Hepatic stellate cell (primary cell): ENCODE data around the gene MX1.
A peak's percentile ranks its signal among the peaks of the same experiment; 100 is the strongest.

Experiments used
- DNase-seq: peaks from one replicate; pipeline ENCODE4 v3.0.0; 2011; ENCODE audit warnings: low spot score

MX1 gene

DNA sequence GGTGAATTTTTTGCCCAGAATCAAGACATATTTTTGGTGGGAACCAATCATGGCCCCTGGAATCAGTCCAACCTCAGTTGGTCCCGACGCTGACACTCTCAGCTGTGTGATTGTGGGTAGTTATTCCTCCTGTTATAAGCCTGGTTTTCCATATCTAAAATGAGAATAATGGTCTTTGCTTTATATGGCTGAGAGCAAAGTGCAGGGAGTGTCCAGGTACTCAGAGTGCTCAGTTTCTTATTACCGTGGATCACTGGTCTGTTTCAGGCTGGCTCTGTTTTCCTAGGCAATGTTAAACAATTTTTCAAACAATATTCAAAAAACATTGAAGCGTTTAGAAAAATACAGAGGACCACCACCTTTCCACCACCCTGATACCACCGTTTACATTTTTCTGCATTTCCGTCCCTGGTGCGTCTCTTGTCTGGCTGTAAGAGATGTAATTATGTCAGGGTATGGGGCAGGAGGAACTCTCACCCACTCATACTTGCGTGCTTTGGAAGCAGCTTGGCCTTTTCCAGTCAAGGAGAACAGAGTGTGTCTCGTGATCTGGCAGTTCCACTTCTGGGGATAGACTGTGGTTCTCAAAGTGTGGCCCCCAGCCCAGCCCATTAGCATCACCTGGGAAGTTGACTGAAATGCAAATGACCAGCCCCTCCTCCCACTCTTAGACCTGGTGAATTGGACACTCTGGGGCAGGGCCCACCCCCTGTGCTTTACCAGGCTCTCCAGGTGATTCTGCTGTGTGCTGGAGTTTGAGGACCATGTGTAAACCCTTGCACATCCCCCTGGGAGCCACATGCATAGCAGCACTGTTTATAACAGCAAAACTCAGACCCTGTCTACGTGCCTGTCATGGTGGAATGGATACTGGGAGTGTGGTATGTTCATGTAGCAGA lies 6.8 kb downstream of the MX1 start:
- no peak for DNase-seq

DNA sequence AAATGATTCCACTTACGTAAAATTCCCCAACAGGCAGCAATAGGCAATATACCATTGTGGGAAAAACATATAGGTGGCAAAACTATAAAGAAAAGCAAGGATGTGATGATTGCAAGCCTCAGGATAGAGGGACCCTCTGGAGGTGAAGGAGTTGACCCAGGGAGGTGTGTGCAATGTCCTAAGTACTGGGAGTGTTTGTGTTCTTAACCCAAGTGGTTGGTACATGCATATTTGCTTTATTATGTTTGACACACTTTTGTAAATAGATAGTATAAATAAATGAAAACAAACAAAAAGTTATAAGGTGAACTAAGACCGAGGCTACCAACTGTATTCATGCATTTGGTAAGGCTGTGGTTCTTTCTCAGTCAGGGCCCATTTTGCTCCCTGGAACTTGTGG lies 7.5 kb downstream of the MX1 start:
- no peak for DNase-seq

DNA sequence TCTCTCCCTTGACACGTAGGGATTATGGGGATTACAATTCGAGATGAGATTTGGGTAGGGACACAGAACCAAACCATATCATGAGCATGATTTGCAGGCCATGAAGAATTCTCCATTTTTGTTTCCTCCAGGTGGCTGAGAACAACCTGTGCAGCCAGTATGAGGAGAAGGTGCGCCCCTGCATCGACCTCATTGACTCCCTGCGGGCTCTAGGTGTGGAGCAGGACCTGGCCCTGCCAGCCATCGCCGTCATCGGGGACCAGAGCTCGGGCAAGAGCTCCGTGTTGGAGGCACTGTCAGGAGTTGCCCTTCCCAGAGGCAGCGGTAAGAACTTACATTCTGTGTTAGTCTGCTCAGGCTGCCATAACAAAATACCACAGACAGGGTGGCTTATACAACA lies 9.7 kb downstream of the MX1 start:
- DNase-seq, result no peak

DNA sequence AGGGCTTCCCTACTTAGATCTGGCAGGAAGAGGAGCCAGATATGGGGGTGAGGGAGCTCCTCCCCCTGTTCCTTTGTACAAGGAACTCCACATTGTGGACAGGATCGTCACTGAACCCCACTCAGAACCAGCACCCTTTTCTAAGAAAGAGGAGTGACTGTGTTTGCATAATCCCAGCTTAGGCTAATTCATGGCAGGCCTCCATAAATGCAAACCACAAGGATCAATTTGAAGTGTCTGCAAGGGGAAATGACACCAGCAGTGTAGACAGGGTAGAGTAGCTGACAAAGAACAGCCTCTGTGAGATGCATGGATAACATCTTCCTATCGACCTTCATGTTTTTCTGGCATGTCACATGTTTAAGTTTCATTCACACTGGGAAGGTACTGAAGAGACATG lies 11.7 kb downstream of the MX1 start:
- DNase-seq, result no peak

DNA sequence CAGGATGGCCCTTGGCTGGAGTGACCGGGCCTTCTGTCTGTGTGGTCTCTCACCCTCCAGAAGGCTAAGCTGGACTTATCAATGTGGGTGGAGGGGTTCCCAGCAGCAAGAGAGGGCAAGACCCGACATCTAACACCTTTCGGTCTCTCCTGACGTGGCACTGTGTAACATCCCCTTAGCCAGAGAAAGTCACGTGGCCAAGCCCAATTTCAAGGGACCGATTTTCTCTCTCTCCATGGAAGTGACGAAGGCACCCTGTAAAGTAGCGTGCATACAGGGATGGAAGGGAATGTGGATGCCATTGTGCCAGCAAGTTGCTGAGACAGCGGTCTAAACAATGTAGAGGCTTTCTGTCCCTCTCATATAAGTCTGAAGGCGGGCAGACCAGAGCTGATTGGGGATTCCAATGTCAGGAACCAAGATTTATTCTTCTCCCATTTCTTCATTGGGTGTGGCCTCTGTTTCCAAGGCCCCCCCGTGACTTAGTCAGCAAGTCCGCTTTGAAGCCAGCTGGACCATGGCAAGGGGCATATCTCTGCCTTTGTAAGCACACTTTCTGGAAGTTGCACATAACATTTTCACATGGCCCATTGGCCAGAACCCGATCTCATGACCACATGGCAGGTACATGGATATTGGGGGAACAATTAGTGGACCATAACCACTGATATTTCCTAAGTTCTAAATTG lies 12.5 kb downstream of the MX1 start:
- DNase-seq, result no peak

DNA sequence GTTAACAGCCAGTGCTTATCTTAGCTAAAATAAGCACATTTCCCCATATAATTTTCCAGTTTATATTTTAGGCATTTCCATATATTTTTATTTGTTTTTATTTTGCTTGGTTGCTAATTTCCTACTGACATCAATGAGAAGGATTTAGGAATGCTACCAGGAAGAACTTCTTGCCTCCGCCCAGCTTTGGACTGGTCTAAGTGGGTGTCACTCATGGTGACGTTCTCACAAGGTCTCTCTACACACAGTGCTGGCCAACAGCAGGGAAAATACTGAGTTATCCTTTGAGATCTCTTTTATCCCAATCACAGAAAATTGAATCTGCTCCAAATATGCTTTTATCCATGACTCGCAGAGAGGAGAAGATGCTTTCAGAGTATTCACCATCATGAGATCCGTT lies 13.2 kb downstream of the MX1 start:
- no peak for DNase-seq

DNA sequence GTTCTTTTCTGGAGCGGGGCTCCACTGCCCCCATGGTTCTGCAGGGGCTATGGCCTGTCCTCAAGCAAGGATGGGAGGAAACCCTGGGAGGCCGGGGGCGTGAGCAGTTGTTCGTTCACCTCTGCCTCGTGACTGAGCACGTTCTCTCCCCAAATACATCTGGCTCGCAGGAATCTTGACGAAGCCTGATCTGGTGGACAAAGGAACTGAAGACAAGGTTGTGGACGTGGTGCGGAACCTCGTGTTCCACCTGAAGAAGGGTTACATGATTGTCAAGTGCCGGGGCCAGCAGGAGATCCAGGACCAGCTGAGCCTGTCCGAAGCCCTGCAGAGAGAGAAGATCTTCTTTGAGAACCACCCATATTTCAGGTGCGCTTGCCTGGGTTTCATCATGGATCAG lies 15.5 kb downstream of the MX1 start:
- DNase-seq, result no peak

DNA sequence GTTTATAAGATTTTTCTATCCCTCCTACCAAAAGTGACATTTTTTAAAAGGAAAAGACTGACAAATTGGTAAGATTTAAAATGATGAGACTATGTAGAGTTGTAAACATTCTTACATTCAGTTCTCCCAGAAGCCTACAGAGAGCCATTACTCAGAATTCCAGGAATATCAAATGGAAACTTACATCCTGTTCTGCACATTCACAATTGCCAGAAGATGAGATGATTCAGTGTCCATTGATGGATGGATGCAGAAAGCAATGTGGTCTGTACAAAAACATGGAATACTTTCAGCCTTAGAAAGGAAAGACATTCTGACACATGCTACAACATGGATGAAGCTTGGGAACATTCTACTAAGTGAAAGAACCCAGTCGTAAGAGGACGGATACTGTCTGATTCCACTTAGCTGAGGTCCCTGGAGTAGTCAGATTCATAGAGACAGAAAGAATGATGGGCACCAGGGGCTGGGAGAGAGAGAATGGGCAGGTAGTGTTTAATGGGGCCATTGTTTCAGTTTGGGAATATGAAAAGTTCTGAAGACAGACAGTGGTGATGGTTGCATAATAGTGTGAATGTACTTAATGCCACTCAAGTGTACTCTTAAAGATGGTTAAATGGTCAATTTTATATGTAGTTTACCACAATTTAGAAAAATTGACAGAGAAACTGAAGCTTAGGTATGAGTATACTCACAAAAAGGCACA lies 16.6 kb downstream of the MX1 start:
- no peak for DNase-seq

DNA sequence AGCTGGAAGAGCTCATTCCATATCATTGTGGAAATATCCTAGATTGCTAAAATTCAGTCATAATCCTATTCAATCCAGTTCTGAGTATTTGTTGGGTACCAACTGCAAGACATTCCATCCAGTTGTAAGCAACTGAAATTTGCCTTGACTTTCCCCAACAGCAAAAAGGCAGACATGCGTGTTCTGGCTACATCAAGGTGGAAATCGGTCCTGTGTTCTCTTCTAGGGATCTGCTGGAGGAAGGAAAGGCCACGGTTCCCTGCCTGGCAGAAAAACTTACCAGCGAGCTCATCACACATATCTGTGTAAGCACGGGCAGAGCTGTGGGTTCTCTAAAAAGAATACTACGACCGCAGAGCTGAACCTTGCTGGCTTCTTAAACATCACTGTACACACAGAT lies 17.5 kb downstream of the MX1 start:
- no peak for DNase-seq

DNA sequence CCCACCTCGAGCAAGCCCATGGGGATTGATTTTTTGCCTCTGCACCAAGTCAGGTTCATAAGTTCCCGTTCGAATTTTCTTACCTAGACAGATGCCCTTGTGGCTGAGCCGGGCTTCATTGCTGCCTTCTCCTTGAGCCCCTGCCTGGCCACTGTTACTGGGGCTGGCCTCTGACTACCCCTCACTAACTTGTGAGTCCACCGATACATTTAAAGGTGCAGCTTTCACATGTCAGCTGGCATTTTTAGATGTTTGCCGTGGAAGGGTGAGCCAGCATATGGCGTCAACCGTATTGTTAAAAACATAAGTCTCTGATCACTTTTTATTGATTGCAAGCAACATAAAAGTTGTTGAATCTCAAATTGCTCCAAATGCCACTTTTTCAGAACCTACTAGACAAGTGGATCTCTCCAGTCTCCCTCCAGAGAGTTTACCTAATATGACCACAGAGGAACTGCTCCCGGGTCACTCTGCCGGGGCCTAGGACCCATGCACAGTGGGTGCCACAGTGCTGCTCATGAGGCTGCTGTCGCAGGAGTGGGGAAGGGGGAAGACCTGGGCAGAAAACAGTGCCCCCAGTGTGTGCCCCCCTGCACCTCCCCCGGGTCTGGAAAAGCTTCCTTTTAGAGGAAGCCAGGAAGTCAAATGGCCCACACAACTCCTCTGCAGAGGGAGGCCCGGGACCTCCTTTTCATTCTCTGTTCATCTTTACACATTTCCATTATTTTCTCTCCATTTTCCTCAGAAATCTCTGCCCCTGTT lies 18.8 kb downstream of the MX1 start:
- DNase-seq, result no peak

DNA sequence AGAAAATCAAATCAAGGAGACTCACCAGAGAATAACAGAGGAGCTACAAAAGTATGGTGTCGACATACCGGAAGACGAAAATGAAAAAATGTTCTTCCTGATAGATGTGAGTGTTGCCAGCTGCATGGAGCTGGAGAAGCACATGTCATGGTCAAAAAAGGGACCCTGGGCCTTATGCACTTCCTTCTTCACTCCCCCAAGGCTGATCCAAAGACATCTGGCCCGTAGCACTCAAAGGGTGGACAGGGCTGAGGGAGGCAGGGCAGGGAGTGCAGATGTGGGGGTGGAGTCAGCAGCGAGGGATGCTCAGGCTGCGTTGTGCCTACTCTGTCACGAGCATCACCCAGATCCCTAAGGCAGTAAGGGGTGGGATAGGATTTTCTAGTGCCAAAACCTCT lies 19.4 kb downstream of the MX1 start:
- no peak for DNase-seq

DNA sequence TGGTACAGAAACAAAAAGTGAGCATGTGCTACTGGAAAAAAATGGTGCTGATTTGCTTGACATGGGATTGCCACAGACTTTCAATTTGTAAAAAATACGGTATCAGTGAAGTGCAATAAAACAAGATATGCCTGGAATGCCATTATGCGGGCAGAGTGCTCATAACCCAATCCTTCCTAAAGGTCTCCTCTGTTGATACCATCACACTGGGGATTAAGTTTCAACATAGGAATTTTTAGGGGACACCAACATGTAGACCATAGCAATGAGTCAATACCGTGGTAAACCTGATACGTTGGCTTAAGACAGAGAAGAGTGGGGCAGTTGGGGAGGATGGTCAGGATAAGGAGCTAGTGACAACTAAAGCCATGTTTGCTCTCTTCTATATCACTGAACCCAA lies 20.5 kb downstream of the MX1 start:
- no peak for DNase-seq

DNA sequence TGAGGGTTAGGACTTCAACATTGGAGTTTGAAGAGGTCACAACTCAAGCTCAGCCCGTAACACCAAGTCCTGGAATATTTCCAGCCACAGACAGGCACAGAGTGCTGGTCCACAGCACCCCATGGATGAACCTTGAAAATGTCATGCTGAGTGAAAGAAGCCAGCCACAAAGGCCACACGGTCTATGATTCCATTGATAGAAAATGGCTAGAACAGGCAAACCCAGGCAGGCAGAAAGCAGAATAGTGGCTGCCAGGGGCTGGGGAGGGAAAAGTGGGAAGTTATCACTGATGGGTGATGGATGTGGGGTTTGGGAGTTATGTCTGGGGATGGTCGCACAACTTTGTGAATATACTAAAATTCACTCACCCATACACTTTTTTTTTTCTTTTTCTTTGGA lies 21.3 kb downstream of the MX1 start:
- DNase-seq, result no peak

DNA sequence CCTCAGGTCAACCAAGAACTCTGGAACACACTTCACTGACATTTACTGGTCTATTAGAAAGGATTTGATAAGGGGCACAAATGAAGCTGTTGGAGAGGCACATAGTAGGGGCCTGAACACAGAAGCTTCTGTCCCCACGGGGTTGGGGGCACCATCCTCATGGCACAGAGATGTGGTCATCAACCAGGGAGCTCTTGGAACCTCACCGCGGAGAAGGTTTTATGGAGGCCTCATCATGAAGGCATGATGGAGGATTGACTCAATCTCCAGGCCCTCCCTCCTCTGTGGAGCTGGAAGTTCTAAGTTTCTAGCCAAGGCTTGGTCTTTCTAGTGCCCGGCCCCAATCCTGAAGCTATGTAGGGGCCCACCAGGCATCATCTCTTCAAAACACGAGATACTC lies 23.6 kb downstream of the MX1 start:
- no peak for DNase-seq

DNA sequence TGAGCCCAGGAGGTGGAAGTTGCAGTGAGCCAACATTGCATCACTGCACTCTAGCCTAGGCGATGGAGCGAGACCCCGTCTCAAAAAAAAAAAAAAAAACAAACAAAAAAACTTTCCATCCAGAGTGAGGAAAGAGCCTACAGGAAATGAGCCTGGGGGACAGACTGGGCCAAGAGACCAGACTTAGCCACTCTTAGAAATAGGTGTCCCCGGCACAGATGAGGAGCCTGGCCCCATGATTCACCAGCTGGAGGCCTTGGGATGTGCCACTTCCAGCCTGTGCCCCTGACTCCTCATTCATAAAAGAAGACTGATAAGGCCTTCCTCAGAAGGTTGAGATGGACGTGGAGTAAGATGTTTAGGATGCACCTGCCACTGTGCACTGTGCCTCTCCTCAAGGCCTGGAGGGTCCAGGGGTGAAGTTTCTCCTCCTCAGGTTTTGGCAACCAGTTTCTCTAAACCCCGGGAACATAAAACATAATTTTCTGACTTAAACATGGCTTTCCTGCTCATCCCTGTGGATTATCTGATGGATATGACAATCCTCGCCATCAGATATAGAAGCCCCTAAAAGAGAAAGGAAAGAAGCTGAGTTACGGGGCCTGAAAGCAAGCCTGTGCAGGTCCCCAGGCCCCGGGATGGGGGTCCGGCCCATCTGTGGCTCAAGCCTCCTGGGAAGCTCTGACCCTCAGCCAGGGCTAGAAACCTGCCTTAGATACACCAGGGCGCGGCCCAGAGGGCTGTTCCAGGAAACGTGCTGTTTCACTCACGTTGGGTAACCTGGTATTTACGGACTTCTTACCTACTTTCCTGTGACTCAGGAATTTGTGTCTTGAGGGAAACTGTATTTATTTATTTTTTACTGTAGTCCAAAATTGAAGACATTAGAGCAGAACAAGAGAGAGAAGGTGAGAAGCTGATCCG lies 26.0 kb downstream of the MX1 start:
- no peak for DNase-seq

DNA sequence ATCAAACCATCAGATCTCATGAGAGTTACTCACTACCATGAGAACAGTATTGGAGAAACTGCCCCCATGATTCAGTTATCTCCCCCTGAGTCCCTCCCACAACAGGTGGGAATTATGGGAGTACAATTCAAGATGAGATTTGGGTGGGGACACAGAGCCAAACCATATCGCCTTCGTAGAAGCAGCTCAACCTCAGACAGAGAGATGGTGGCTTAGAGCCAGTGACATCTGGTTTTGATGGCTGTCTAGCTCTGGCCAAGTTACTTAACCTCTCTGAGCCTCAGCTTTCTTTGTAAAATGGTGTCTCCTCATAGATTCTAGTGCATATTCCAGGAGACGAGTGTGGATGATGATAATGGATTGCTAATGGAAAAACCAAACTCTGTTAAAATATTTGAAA lies 27.2 kb downstream of the MX1 start:
- DNase-seq, result no peak

DNA sequence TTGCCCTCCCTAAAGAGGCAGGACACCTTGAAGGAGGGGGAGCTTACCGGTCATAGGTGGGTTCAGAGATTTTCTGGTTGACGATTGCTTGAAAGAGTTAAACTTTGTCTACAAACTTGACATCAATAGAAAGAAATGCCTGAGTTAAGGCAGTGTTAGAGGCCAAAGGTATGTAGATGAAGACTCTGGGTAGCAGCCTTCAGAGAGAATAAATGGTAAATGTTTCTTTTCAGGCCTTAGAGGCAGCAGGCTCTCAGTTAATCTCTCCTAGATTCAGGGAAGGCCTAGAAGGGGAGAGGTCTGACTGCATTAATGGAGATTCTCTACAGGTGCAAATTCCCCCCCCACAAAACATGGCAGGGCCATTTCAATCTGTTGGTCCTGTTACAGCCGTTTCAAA lies 27.7 kb downstream of the MX1 start:
- DNase-seq, result no peak

DNA sequence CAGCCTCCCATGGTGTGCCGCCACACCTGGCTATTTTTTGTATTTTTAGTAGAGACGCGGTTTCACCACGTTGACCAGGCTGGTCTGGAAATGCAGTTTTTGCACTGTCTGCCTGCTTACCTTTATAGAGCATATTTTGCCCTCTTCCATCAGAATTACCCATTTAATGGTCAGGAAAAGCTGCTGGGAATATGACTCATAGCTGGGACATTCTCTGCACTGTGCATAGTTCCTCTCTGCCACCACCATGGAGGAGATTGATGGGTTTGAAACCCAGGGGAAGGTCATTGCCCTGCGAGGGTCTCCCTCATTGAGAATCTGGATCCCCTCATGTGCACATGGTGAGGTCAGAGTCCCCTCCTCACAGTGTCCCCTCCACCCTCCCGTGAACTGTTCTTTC lies 32.1 kb downstream of the MX1 start:
- DNase-seq, result peak; percentile 48

DNA sequence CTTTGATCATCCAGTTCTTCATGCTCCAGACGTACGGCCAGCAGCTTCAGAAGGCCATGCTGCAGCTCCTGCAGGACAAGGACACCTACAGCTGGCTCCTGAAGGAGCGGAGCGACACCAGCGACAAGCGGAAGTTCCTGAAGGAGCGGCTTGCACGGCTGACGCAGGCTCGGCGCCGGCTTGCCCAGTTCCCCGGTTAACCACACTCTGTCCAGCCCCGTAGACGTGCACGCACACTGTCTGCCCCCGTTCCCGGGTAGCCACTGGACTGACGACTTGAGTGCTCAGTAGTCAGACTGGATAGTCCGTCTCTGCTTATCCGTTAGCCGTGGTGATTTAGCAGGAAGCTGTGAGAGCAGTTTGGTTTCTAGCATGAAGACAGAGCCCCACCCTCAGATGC lies 32.5 kb downstream of the MX1 start:
- no peak for DNase-seq

DNA sequence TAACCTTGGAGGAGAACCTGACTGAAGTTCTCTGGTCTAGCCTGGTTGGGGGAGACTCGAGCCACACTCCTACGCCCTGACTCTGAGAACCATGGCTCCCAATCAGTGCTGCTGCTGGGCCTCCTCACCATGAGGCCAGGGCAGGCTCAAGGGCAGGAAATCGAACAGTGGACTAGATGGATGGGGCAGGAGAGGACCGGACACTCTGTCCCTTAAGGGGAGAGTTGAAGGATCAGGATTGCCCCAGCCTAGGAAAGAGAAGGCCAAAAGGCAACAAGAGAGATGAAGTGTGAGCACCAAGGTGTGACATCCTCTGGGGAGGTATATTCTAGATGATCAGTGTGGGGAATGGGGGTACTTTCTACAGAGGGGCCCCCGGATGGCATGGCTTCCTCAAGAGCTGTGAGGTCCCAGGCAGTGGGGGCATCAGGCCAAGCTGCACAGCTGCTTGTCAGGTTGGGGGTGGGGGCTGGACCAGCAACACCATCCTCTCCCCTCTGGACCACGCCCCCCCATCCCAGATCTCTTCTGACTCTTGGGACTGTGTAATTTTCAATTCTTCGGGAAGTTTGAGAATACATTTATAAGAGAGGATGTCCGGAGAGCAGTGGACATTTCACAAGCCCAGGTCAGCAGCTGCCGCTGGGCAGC lies 34.0 kb downstream of the MX1 start:
- DNase-seq, result no peak
